A549 (cell line): ENCODE measurements around the gene SLIT1. TPM values are rescaled to one million over a fixed set of nuclear protein-coding genes. Genes with fewer than 3 reads are reported as not detected.

Experiments used
- ATAC-seq, 2 experiments: fragments of 200-7000 bp in 1 of 2; fragments of >200 bp in 1 of 2; cut with Nextera tagmentation in 1 of 2; cut with Tn5 transposase in 1 of 2; 3 replicates each; pipeline versions ENCODE4 v1.8.0 to v1.9.1; 2018 to 2020; ENCODE audit warnings: mild to moderate bottlenecking in 1 of 2, moderate library complexity in 1 of 2
- CTCF ChIA-PET: fragments of 300-600 bp; sonication (Branson Sonifier 250); formaldehyde crosslinking; extraction: SDS; loops from one replicate; lab custom pipeline; 2021; ENCODE audit warnings: antibody characterized with exemption, inconsistent platforms; lab: Yijun Ruan, JAX
- POLR2A ChIA-PET: fragments of 350-600 bp; formaldehyde crosslinking; extraction: SDS; loops from one replicate; lab custom pipeline; 2021; ENCODE audit warnings: antibody characterized with exemption, inconsistent platforms; lab: Yijun Ruan, JAX
- DNase-seq, 2 experiments: peaks; one replicate each; pipeline versions ENCODE4 v3.0.0 to v3.0.0-alpha.2; 2011 to 2016; ENCODE audit warnings: low read depth in 1 of 2, low spot score in 1 of 2
- FAIRE-seq: peaks from 2 replicates; lab custom pipeline; 2011; peaks lifted over from hg19 to GRCh38; lab: Jason Lieb, UNC
- H3K27ac ChIP-seq, 2 experiments: fragments of >200 bp; sonication (Bioruptor Twin); formaldehyde crosslinking; 3 replicates each; pipeline ENCODE4 v1.5.1; 2016 to 2017
- H3K4me1 ChIP-seq: fragments of >200 bp; sonication (Bioruptor Twin); formaldehyde crosslinking; 3 replicates; pipeline ENCODE4 v1.6.1; 2016
- H3K4me2 ChIP-seq: fragments of >200 bp; sonication (Bioruptor Twin); formaldehyde crosslinking; 3 replicates; pipeline ENCODE4 v1.6.1; 2016
- H3K4me3 ChIP-seq: fragments of >200 bp; sonication (Bioruptor Twin); formaldehyde crosslinking; 3 replicates; pipeline ENCODE4 v1.5.1; 2016
- H3K9me3 ChIP-seq: fragments of >200 bp; sonication (Bioruptor Twin); formaldehyde crosslinking; 3 replicates; pipeline ENCODE4 v1.6.1; 2016
- CBX2 ChIP-seq: fragments of 200-600 bp; sonication (generic); IDR thresholded peaks from 2 replicates; pipeline ENCODE4 v1.6.1; 2016; ENCODE audit warnings: low read depth, mild to moderate bottlenecking, borderline replicate concordance
- CBX8 ChIP-seq: fragments of 200-600 bp; sonication (generic); IDR thresholded peaks from 2 replicates; pipeline ENCODE4 v1.6.1; 2016
- EHMT2 ChIP-seq: fragments of 200-600 bp; sonication (generic); IDR thresholded peaks from 2 replicates; pipeline ENCODE4 v1.6.1; 2016; ENCODE audit warnings: antibody characterized with exemption, low read depth, mild to moderate bottlenecking, moderate library complexity
- JUN ChIP-seq, 2 experiments: fragments of >200 bp; sonication (Bioruptor Twin); formaldehyde crosslinking; IDR thresholded peaks; 2 replicates in 1 of 2; 3 replicates in 1 of 2; pipeline ENCODE4 v1.6.1; 2016 to 2017
- MAFK ChIP-seq: fragments of 450-650 bp; IDR thresholded peaks from 2 replicates; pipeline ENCODE4 v1.6.1; 2014; ENCODE audit not compliant: partially characterized antibody
- MYC ChIP-seq: IDR thresholded peaks from 2 replicates; pipeline ENCODE4 v1.6.1; 2012; ENCODE audit warnings: mild to moderate bottlenecking, inconsistent platforms, low read length, improper control_type of control experiment, borderline replicate concordance
- RCOR1 ChIP-seq: fragments of 150-350 bp; IDR thresholded peaks from 2 replicates; pipeline ENCODE4 v1.6.1; 2014; ENCODE audit warnings: antibody characterized with exemption, low read length, low read depth
- SREBF2 ChIP-seq: fragments of 450-650 bp; IDR thresholded peaks from 2 replicates; pipeline ENCODE4 v1.6.1; 2014; ENCODE audit warnings: mild to moderate bottlenecking, moderate library complexity
- ZFP36 ChIP-seq: fragments of 450-650 bp; IDR thresholded peaks from 2 replicates; pipeline ENCODE4 v1.6.1; 2014; ENCODE audit warnings: borderline replicate concordance; ENCODE audit not compliant: partially characterized antibody
- WGBS: methylation state at CpG from one replicate; pipeline ENCODE4 v1.1.6; 2017; ENCODE audit errors: missing lambda C conversion rate; 5-methylcytosine and 5-hydroxymethylcytosine counted together
- polyA plus RNA-seq, 4 experiments: library from polyadenylated mRNA; depleted of rRNA in 3 of 4; stranded (reverse); fragments of >200 nt; fragmentation: RNase III in 1 of 4; extraction: RNeasy Plus Mini Kit Qiagen cat#74134 plus additional on column Dnase treatment in 1 of 4; gene quantifications; 2 replicates in 3 of 4; 3 replicates in 1 of 4; pipeline ENCODE4 v1.2.3, GENCODE V29; 2011 to 2017
- TF ChIP-seq, protein P1 (sequence below): IDR thresholded peaks from 2 replicates; pipeline ENCODE4 v1.6.1; 2012; ENCODE audit warnings: low read depth, borderline replicate concordance
- TF ChIP-seq, protein P2 (sequence below): fragments of >200 bp; sonication (Bioruptor Twin); formaldehyde crosslinking; IDR thresholded peaks from 3 replicates; pipeline ENCODE4 v1.6.1; 2016
- TF ChIP-seq, protein P3 (sequence below): fragments of >200 bp; sonication (Bioruptor Twin); formaldehyde crosslinking; IDR thresholded peaks from 3 replicates; pipeline ENCODE4 v1.5.1; 2016
- TF ChIP-seq, protein P4 (sequence below): fragments of 250-450 bp; sonication (Bioruptor Pico); IDR thresholded peaks from 2 replicates; pipeline ENCODE4 v1.5.0; 2021; ENCODE audit warnings: mild to moderate bottlenecking, moderate library complexity, borderline replicate concordance

SLIT1 gene
- polyA plus RNA-seq, 2 of the 4 experiments (the other 2 are of a cell fraction) = 0.05 to 0.09 TPM

DNA sequence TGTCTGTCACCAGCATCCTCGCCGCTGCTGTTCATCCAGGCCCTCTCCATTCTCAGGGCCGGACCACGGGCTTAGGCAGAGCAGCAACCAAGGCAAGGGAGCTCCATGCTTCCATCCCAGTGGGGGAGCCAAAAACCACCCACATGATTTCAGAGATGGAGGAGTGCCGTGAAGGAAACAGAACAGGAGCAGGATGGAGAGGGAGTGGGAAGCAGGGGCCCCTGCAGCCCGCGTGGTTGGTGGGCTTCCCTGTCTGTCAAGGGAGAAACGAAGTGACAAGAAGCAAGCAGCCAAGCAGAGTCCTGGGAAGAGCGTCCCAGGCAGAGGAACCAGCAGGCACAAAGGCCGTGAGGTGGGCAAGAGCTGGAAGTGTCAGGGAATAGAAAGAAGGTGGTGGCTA lies 95.7 kb downstream of the SLIT1 start:
- FAIRE-seq (no peak), DNase-seq (no peak), ATAC-seq (no peak; a peak in 1 of 6 replicates)
- Histone ChIP-seq H3K27ac (no peak overlapping the region), H3K4me1 (no peaks in the 10 kb centered on the region), H3K9me3 (no peaks in the 10 kb centered on the region), H3K4me2 (no peak overlapping the region), H3K4me3 (no peak overlapping the region)
- TF ChIP-seq, protein P1, sequence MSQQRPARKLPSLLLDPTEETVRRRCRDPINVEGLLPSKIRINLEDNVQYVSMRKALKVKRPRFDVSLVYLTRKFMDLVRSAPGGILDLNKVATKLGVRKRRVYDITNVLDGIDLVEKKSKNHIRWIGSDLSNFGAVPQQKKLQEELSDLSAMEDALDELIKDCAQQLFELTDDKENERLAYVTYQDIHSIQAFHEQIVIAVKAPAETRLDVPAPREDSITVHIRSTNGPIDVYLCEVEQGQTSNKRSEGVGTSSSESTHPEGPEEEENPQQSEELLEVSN = no peak
- TF ChIP-seq RCOR1 = no peak
- TF ChIP-seq, protein P2, sequence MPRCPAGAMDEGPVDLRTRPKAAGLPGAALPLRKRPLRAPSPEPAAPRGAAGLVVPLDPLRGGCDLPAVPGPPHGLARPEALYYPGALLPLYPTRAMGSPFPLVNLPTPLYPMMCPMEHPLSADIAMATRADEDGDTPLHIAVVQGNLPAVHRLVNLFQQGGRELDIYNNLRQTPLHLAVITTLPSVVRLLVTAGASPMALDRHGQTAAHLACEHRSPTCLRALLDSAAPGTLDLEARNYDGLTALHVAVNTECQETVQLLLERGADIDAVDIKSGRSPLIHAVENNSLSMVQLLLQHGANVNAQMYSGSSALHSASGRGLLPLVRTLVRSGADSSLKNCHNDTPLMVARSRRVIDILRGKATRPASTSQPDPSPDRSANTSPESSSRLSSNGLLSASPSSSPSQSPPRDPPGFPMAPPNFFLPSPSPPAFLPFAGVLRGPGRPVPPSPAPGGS = no peak
- TF ChIP-seq, protein P3, sequence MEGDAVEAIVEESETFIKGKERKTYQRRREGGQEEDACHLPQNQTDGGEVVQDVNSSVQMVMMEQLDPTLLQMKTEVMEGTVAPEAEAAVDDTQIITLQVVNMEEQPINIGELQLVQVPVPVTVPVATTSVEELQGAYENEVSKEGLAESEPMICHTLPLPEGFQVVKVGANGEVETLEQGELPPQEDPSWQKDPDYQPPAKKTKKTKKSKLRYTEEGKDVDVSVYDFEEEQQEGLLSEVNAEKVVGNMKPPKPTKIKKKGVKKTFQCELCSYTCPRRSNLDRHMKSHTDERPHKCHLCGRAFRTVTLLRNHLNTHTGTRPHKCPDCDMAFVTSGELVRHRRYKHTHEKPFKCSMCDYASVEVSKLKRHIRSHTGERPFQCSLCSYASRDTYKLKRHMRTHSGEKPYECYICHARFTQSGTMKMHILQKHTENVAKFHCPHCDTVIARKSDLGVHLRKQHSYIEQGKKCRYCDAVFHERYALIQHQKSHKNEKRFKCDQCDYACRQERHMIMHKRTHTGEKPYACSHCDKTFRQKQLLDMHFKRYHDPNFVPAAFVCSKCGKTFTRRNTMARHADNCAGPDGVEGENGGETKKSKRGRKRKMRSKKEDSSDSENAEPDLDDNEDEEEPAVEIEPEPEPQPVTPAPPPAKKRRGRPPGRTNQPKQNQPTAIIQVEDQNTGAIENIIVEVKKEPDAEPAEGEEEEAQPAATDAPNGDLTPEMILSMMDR = no peak
- no peak for TF ChIP-seq MAFK
- TF ChIP-seq ZFP36 = no peak
- no peak for TF ChIP-seq EHMT2
- no peak for TF ChIP-seq CBX2
- ChIA-PET CTCF (interaction anchor here (1.0 to 14.7 kb wide), 5 partner anchors 13 to 121 kb away, joined by 3 to 153 read pairs (median 3); no protein-coding TSS in a partner anchor), POLR2A (no interaction called here)
- 20% methylated on average over 10 of the region's 10 CpGs for WGBS

DNA sequence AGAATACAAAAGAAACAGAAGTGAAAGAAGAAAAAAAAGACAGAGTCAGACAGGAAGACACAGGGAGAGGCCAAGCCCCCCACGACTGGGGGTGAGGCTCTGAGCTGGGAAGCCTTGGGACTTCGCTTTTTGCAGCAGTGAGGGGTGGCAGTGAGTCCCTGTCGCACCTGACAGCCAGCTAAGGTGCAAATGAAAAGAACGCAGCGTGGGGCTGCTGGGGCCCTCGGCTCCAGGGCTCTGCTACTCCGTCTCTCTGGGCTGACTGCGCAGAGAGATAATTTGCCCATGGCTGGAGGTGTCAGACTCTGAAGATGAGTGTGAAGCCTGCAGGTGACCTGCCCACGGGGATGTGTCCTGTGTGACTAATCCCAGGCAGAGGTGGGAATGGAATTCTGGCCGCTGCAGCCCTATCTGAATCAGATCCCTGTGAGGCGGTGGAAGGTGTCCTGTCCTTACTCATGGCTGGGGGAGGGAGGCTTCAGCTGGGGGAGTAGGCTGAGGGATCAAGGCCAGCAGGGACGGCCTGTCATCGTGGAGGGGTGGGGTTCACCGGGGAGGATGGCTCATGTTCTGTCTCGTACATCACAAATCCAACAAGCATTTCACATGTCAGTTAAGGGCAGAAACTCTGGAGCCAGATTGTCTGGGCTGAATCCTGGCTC lies 96.4 kb downstream of the SLIT1 start:
- FAIRE-seq (no peak), ATAC-seq (peak; percentile 6 to 19; a peak in 2 of 6 replicates), DNase-seq (no peak)
- WGBS = 9% methylated on average over 15 of the region's 15 CpGs
- no peak overlapping the region for H3K27ac ChIP-seq
- H3K4me3 ChIP-seq = no peak overlapping the region
- TF ChIP-seq SREBF2 (no peak), MYC (no peak), CBX8 (no peak), JUN (IDR thresholded peaks at IDR 0.05) (no peak)
- TF ChIP-seq, protein P3 = no peak
- TF ChIP-seq, protein P4, sequence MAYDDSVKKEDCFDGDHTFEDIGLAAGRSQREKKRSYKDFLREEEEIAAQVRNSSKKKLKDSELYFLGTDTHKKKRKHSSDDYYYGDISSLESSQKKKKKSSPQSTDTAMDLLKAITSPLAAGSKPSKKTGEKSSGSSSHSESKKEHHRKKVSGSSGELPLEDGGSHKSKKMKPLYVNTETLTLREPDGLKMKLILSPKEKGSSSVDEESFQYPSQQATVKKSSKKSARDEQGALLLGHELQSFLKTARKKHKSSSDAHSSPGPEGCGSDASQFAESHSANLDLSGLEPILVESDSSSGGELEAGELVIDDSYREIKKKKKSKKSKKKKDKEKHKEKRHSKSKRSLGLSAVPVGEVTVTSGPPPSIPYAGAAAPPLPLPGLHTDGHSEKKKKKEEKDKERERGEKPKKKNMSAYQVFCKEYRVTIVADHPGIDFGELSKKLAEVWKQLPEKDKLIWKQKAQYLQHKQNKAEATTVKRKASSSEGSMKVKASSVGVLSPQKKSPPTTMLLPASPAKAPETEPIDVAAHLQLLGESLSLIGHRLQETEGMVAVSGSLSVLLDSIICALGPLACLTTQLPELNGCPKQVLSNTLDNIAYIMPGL = no peak
- POLR2A ChIA-PET = no interaction called here
- H3K9me3 ChIP-seq = no peaks in the 10 kb centered on the region
- H3K4me1 ChIP-seq = no peaks in the 10 kb centered on the region
- CTCF ChIA-PET = interaction anchor here (1.0 to 14.7 kb wide), 4 partner anchors 12 to 121 kb away, joined by 3 to 153 read pairs (median 7); no protein-coding TSS in a partner anchor
- H3K4me2 ChIP-seq = no peak overlapping the region
